Kidney (tissue), 14 donors: ENCODE data around the gene OXGR1. TPM values are rescaled to one million over a fixed set of nuclear protein-coding genes. Genes with fewer than 3 reads are reported as not detected.

ENCODE experiments used
- DNase-seq, 5 donors: peaks; one replicate each; pipeline ENCODE4 v3.0.0-alpha.2; 2013 to 2020
- FAIRE-seq: peaks from 2 replicates; lab custom pipeline; 2012; peaks lifted over from hg19 to GRCh38; lab: Jason Lieb, UNC
- H3K27ac ChIP-seq, 2 donors: one replicate each; pipeline ENCODE4 v1.7.0; 2013; ENCODE audit warnings: low read depth in 2 of 2, low read length in 2 of 2, inconsistent platforms in 1 of 2
- H3K27me3 ChIP-seq: one replicate; pipeline ENCODE4 v1.7.1; 2013; ENCODE audit warnings: low read length, inconsistent platforms; ENCODE audit not compliant: control insufficient read depth, insufficient read depth
- H3K36me3 ChIP-seq, 3 donors: one replicate each; pipeline versions ENCODE4 v1.7.0 to v1.7.1; 2013; ENCODE audit warnings: low read length in 3 of 3, control low read depth in 1 of 3, inconsistent platforms in 1 of 3; ENCODE audit not compliant: insufficient read depth in 3 of 3, control insufficient read depth in 2 of 3
- H3K4me1 ChIP-seq, 3 donors: one replicate each; pipeline versions ENCODE4 v1.7.0 to v1.7.1; 2013; ENCODE audit warnings: low read length in 3 of 3, inconsistent platforms in 1 of 3, low read depth in 1 of 3; ENCODE audit not compliant: control insufficient read depth in 2 of 3, insufficient read depth in 2 of 3
- H3K4me3 ChIP-seq, 3 donors: one replicate each; pipeline versions ENCODE4 v1.7.0 to v1.8.1; 2013; ENCODE audit warnings: low read length in 3 of 3, control low read depth in 1 of 3, inconsistent platforms in 1 of 3
- H3K9ac ChIP-seq, 3 donors: one replicate each; pipeline versions ENCODE4 v1.7.0 to v1.7.1; 2013; ENCODE audit warnings: low read length in 3 of 3, control low read depth in 1 of 3, inconsistent platforms in 1 of 3
- H3K9me3 ChIP-seq, 3 donors: one replicate each; pipeline versions ENCODE4 v1.7.0 to v1.7.1; 2013; ENCODE audit warnings: low read length in 3 of 3, control low read depth in 1 of 3, inconsistent platforms in 1 of 3; ENCODE audit not compliant: control insufficient read depth in 2 of 3, insufficient read depth in 1 of 3
- CTCF ChIP-seq: IDR thresholded peaks from 3 replicates; pipeline ENCODE4 v1.5.1; 2012; ENCODE audit warnings: mild to moderate bottlenecking, moderate library complexity, borderline replicate concordance; ENCODE audit not compliant: insufficient read depth; ENCODE audit errors: extremely low read depth
- intact Hi-C: fragments of 100-400 bp; cut with DNase I; formaldehyde crosslinking; loops from one replicate; pipeline ENCODE4 v1.11.1; 2022
- polyA plus RNA-seq: library from polyadenylated mRNA; stranded (reverse); fragments of 350-450 nt; fragmentation: Illumina TruSeq; extraction: RNeasy Lipid Tissue Mini Kit (QIAGEN cat#74804); gene quantifications from one replicate; pipeline ENCODE4 v1.2.3, GENCODE V29; 2014; ENCODE audit warnings: low read depth, low replicate concordance; ENCODE audit not compliant: insufficient read depth
- total RNA-seq: library from RNA; stranded (reverse); fragmentation: NEBNext Ultra II Directional; extraction: Animal tissue kit (Norgen Biotek cat#: 25700); gene quantifications from one replicate; pipeline ENCODE4 v1.2.1, GENCODE V29; 2021
- donor health status: control.
- donor health status: control.
- donor health status: control.
- donor health status: control.
- donor health status: control.
- donor health status: DM: yes; HTN: yes; CAD: no.
- donor health status: Normal renal cell carcinoma (clear cell type).

The OXGR1 gene
- total and polyA plus RNA-seq, 2 donors from 2014 or later = 0.72 to 3.5 TPM

GRCh38 chr13:96966415-96967102 is 27.7 kb downstream of the OXGR1 start:
- H3K36me3 ChIP-seq = no peaks in the 10 kb centered on the region
- H3K27me3 ChIP-seq = no peaks in the 10 kb centered on the region
- no peak overlapping the region for H3K9ac ChIP-seq
- intact Hi-C loops = no loop called here
- H3K4me3 ChIP-seq = no peak overlapping the region
- FAIRE-seq = no peak
- TF ChIP-seq CTCF = no peak
- no peak overlapping the region for H3K27ac ChIP-seq
- no peaks in the 10 kb centered on the region for H3K4me1 ChIP-seq
- no peak for DNase-seq
- peaks cover 0 to 19% (median 8%) of the 10 kb centered on the region in 3 donors for H3K9me3 ChIP-seq

- no peak for FAIRE-seq
- TF ChIP-seq CTCF = no peak
These were observed 30.3 kb downstream of the OXGR1 start for GRCh38 chr13:96963786-96964475.

GRCh38 chr13:96960379-96960778 is 33.9 kb downstream of the OXGR1 start:
- Histone ChIP-seq H3K27ac (no peak overlapping the region), H3K36me3 (no peaks in the 10 kb centered on the region), H3K9ac (no peak overlapping the region), H3K4me1 (no peaks in the 10 kb centered on the region), H3K9me3 (no peaks in the 10 kb centered on the region), H3K4me3 (no peak overlapping the region), H3K27me3 (no peaks in the 10 kb centered on the region)
- no peak for DNase-seq
- FAIRE-seq = no peak
- TF ChIP-seq CTCF = no peak
- intact Hi-C loops = no loop called here

More at GRCh38 chr13:96963786-96964475, 30.3 kb downstream of the OXGR1 start:
- no peaks in the 10 kb centered on the region for H3K36me3 ChIP-seq
- no peak overlapping the region for H3K27ac ChIP-seq
- DNase-seq = no peak
- H3K4me1 ChIP-seq = no peaks in the 10 kb centered on the region
- H3K9me3 ChIP-seq = peaks cover 0 to 14% (median 8%) of the 10 kb centered on the region in 3 donors
- intact Hi-C loops = no loop called here
- no peak overlapping the region for H3K9ac ChIP-seq
- no peak overlapping the region for H3K4me3 ChIP-seq
- H3K27me3 ChIP-seq = no peaks in the 10 kb centered on the region
